SK-N-SH treated with all-trans-retinoic acid at 6 μM for 48 hours (cell line): ENCODE measurements around the gene MRPS34.

Experiments
- RARB ChIP-seq: fragments of 250-450 bp; sonication (Bioruptor Pico); IDR thresholded peaks from 2 replicates; pipeline ENCODE4 v1.8.0; 2021; ENCODE audit warnings: mild to moderate bottlenecking, moderate library complexity
- SNAI2 ChIP-seq: fragments of 250-450 bp; sonication (Bioruptor Pico); IDR thresholded peaks from 2 replicates; pipeline ENCODE4 v1.5.0; 2020; ENCODE audit warnings: mild to moderate bottlenecking, moderate library complexity
- TCF4 ChIP-seq: fragments of 250-450 bp; sonication (Bioruptor Pico); IDR thresholded peaks from 2 replicates; pipeline ENCODE4 v1.8.0; 2021; ENCODE audit warnings: mild to moderate bottlenecking, moderate library complexity, borderline replicate concordance
- TOX ChIP-seq: fragments of 250-450 bp; sonication (Bioruptor Pico); IDR thresholded peaks from 2 replicates; pipeline ENCODE4 v1.8.0; 2021; ENCODE audit warnings: mild to moderate bottlenecking, moderate library complexity, borderline replicate concordance
- ZNF565 ChIP-seq: fragments of 450-650 bp; formaldehyde crosslinking; conservative IDR thresholded peaks from 2 replicates; pipeline ENCODE4 v1.5.0; 2020; ENCODE audit warnings: low read depth, mild to moderate bottlenecking, moderate library complexity

- TF ChIP-seq RARB: no peak
- TF ChIP-seq TOX (CRISPR knock-in tag): no peak
- no peak for TF ChIP-seq ZNF565 (CRISPR knock-in tag)
- no peak for TF ChIP-seq SNAI2 (CRISPR knock-in tag)
- TF ChIP-seq TCF4 (CRISPR knock-in tag): no peak
Observed at GRCh38 chr16:1818204-1818872, 45.4 kb upstream of the MRPS34 start.
